GM18498 (cell line): ENCODE results near the gene FALEC.

Experiments used
- ATAC-seq: cut with Tn5 transposase; IDR thresholded peaks from one replicate; pipeline ENCODE4 v1.9.1; 2021; ENCODE audit warnings: mild to moderate bottlenecking, moderate library complexity; ENCODE audit not compliant: unreplicated experiment

FALEC gene

DNA sequence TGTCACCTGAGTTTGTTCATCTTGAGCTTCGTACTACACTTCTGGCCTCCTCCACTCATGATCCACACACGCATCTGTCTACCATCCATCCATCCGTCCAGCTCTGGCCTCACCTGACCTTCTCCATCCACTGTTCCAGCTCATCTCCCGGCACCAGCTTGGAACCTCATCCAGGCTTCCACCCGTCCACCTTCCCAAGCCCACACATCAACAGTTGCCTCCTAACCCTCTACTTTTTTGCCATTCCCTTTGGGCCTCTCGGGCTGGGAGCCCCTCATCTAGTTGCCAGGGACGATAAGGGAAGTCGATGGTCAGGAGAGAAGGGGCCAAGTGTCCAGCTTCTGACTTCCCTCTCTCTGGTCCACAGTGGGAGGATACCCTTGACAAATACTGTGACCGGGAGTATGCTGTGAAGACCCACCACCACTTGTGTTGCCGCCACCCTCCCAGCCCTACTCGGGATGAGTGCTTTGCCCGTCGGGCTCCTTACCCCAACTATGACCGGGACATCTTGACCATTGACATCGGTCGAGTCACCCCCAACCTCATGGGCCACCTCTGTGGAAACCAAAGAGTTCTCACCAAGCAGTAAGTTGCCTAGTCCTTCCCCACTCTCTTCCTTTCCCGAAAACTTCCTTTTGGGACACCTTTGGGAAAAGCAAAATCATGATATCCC lies 3.4 kb upstream of the FALEC start:
- no peak for ATAC-seq

DNA sequence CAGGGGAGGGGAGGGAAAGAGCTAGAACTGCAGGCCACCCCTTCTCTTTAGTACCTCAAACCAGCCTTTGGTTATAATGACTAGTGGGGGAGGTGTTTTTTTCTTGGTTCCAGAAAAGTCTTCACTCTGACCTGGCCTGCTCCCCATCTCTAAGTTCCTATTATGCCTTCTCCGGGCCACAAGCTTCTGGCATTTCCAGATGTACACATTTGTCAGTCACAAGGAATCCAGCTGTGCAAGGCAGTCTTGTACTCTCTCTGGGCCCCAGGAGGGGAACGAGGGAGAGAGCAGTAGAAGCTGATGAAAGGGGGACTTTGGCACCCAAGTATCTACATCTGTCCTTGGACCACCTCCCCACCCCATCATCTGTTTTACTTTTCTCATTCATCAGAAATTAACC lies 2.7 kb upstream of the FALEC start:
- ATAC-seq = no peak

DNA sequence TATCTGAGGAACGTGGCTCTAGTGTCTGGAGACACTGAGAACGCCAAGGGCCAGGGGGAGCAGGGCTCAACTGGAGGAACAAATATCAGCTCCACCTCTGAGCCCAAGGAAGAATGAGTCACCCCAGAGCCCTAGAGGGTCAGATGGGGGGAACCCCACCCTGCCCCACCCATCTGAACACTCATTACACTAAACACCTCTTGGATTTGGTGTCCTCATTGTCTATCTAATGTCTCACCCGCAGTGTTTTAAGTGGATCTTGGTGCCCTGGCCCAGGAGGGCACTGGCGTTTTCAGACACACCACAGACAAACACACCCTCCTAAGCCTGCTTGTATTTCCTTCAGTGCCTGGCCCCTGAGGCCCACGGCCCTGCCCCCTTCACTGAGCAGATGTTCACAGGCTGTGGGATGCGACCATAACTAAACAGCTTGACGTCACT lies 2.2 kb upstream of the FALEC start:
- ATAC-seq = no peak

DNA sequence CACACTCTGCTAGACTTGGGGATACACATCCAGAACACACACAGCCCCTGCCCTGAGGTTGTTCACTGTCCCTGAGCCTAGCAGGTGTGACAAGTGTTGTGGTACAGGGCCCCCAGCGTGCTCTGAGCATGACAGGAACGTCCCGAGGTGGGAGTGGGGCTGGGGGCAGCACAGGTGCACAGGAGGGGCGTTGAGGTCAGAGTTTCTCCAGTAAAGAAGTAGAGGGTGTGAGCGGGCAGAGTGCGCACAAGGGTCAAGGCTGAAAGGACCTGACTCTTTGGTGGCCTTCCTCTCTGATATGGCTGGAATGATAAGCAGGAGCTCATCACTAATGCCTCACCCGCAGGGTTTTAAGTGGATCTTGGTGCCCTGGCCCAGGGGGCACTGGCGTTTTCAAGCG lies 1.3 kb upstream of the FALEC start:
- no peak for ATAC-seq

DNA sequence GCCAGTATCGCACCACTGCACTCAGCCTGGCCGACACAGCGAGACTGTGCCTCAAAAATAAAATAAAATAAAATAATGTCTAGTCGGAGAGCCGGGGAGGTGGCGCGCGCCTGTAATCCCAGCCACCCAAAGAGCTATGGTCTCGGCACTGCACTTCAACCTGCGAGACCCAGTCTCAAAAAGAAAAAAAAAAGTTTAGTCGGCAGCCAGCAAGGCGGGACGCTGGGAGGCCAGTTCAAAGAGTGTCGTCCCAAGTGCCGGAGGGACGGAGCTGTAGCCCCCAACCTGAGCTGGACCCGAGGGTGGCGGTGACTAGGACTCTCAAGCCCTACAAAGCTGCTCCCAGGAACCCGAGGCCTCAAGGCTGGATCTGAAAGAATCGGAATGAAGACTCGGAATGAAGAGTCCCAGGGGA lies 632 bp upstream of the FALEC start:
- peak; percentile 4 for ATAC-seq

DNA sequence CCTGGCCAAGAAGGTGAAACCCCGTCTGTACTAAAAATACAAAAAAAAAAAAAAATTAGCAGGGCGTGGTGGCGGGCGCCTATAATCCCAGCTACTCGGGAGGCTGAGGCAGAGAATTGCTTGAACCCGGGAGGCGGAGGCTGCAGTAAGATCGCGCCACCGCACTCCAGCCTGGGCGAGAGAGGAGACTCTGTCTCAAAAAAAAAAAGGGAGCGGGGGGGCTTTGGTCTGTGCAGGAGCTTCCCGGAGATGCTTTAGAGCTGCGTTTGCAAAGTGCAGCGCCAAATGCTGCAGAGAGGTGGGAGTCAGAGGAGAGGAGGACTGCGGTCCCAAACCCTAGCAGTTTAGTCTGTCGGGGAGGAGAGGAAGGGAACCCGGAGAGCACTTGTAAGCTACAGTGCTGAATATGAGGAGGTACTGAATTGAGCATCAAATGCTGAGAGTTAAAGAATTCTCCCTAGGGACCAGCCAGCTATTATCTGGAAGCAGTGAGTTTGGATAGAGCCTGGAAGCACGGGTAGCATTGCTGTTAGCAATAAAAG lies 569 bp downstream of the FALEC start:
- no peak for ATAC-seq

DNA sequence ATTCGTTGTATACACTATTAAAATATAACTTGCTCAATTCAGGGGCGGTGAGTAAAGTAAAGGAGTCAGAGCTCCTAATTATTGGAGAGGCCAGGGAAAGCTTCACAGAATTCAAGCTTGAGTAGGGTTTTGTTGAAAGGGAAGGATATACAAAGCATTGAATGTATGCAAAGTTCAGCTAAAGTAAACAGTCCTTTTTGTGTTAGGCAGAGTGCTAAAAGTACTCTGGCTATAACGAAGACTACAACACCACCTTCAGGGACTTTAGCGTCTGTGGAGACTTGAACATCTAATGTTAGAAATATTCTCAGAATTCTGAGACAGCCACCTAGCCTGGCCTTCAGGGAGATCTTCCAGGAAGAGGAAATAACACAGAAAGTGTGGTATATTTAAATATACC lies 1.1 kb downstream of the FALEC start:
- ATAC-seq = no peak

DNA sequence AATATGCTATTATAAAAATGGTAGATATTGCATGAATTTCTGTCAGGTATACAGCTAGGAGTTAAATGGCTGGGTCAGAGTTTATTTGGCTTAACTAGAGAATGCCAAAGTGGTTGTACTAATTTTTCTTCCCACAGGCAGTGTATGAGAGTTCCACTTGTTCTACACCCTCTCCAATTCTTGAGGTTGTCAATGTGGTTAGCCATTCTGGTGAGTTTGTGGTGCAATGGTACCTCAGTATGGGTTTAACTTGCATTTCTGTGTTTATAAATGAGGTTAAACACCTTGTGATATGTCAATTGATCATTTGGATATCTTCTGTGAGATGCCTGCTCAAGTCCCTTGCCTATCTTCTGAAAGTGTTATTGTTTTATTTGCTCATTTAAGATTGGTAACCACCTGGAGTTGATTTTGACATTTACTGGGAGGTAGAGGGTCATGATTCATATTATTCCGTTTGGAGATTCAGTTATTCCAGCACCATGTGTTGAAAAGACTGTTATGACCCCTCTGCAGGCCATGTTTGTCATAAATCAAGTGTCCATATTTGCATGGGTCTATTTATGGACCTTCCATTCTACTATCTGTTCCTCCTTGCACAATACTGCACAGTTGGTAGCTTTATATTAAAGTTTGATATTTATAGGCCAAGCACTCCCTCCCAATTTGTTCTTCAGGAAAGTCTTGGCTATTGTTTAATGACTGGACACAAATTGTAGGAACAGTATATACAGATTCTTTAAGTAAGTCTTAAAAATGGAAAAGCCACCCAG lies 5.8 kb downstream of the FALEC start:
- ATAC-seq = no peak

DNA sequence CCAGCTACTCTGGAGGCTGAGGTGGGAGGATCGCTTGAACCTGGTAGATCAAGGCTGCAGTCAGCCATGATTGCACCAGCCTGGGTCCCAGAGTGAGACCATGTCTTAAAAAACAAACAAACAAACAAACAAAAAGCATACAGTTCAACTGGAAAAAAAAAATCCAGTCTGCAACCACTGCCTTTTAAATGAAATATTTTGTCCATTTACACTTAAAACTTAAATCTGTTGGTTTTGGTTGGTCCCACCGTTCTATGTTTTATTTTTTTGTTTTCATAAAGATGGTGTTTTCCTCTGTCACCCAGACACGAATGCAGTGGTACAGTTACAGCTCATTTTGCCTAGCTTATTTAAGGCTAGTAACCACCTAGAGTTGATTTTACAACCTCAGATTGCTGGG lies 9.8 kb downstream of the FALEC start:
- ATAC-seq = no peak

DNA sequence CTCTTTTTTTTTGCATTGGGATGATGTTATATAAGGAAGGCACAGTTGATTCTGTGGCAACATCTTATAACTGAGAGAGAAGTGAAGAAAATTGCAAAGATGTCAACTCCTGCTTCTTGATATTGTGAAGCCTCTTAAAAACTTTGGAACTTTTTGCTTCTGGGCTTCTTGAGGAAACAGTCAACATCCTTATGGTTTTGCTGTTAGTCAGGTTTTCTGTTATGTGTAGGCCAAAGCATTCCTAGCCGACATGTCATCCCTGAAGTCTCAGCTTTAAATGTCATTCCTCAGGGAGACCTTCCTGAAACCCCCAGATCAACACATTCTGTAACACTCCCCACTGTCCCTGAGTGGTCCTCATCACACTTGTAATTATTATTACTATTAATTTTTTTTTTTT lies 12.6 kb downstream of the FALEC start:
- no peak for ATAC-seq

DNA sequence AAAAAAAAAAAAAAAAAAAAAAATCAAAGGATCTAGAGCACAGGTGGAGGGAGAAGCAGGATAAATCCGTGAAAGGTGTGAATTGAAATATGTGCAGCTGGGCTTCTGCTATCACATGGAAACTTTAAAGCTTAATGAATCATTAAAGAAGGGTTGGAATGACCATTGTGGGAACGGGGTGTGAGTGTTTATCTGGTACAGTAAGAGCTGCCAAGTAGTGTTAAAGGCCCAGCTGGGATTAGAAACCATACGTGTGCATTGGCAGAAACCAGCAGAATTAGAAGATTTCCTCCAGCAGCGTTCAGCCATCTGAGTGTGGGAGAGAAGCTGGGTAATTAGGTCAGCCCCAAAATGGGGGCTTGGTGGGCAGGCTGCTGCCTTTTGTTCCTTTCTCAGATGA lies 13.5 kb downstream of the FALEC start:
- no peak for ATAC-seq

DNA sequence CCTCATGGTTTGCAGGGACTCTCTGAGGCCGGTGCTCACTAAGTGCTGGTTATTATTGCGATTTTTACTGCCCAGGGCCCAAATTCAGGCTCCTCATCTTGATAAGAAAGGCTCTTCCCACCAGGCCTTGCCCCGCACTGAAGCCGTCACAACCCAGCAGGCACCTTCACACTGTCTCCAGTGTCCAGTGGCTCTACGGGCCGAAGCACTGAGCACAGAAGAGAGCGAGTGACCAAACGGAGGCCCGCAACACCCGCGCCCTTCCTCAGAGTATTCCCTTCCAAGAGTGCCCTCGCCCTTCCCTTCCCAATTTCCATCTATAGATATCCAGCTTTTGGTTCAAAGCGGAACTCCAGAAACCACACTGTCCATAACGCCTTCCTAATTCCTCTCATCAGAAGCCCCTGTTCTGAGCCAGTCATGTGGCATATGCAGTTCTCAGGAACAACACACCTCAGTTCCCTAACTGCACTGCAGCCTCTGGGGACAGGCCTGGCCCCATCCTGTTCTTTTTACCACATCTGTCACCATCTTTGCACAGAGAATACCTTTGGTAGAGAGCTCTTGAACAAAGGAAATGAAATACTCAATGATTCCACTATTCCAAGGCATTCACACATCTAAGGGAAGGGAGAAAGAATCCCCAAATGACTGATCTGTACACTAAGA lies 15.1 kb downstream of the FALEC start:
- no peak for ATAC-seq

DNA sequence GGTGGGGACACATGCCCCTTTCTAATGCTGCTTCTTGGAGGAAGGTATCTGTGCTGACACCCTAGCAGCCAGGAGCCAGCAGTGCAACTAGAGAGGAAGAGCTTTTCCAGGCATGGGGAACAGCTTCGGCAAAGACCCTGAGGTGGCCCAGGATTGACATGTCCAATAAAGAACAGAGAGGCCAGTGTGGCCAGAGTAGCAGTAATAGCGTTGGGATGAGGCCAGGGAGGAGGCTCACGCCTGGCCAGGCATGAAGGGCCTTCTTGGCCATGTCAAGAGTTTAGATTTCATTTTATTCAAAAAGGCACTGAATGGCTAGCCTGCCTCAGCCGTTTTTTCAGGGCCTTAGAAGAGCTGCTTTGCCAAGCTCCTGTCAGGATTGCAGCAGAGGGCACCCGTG lies 17.3 kb downstream of the FALEC start:
- no peak for ATAC-seq

DNA sequence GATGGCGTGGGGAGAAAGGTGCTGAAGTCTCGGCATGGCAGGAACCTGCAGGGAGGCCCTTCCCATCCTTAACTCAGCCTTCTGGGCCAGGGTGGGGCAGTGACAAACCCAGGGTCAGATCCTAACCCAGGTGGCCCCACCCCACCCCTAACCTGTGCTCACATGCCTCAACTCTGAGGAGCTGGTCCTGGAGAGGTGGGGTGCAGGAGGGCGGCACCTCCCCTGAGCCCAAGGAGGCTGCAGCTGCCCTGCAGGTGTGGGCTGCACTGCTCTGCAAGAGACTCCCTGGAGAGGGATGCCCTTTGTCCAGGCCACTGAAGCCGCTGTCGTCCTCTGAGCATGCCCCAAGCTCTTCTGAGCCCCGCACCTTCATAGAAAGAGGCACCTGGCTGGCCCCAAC lies 18.4 kb downstream of the FALEC start:
- no peak for ATAC-seq

DNA sequence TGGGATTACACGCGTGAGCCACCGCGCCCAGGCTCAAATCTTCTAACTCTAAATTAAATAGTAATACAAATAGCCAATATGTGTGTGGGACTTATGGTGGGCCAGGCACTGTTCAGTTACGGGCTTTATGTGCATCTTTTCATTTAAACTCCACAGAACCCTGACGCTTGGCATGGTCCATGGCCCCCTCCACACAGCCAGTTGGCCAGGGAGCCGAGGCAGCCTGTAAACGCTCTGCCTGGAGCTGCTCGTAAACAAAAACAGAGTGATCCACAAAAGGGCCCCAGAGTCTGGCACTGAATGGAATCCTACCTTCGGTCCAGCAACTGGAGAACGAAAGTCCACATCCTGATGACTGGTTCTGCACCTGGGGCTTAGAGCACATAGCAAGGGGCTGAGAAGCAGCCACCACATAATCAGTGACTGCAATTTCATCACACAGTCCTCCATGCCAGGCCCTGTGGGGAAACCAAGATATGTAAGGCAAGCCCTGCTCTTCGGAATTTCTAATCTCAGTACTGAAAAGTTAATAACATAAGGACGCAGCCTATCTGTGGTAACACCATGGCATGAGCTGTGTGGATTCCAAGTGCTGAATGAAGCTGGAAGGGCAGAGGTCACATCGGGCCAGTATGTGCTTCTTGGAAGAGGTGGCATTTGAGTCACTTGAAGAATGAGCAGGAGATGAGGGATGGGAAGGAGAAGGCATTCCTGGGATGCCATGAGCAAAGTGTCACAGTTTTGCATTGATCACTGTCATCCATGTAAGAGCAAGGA lies 20.1 kb downstream of the FALEC start:
- no peak for ATAC-seq

DNA sequence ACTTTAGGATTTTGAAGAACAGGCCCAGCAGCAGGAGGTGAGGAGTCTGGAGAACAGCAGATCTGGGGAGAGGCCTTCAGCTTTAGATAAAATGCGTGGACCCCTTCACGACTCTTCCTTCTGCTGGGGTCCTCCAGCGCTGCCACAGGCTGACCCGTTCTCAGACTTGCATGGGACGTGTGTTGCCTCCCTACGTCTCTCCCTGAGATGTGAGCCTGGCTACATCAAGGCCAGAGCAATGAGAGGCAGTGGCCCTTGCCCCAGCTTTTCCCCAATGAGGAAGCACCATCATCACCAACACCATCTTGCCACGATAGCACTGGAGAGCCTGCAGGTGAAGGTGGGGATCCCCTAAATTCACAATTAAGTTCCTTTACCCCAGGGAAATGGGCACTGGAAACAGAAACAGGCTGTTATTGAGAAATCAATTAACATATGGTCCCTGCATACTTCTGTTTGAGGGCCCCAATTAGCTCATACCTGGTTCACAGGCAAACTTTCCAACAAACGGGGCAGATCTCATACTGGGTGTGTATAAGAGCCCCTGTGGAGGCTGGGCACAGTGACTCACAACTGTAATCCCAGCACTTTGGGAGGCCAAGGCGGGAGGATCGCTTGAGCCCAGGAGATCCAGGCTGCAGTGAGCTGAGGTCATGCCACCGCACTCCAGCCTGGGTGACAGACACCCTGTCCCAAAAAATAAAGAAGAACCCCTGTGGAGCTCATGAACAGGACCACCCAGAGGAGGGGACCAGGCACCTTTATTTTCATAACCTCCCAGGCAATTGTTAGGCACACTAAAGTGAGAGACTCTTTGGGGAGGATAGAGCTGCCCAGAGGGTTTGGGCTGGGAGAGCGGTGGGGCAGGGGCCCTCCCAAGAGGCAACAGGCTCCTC lies 21.5 kb downstream of the FALEC start:
- no peak for ATAC-seq

DNA sequence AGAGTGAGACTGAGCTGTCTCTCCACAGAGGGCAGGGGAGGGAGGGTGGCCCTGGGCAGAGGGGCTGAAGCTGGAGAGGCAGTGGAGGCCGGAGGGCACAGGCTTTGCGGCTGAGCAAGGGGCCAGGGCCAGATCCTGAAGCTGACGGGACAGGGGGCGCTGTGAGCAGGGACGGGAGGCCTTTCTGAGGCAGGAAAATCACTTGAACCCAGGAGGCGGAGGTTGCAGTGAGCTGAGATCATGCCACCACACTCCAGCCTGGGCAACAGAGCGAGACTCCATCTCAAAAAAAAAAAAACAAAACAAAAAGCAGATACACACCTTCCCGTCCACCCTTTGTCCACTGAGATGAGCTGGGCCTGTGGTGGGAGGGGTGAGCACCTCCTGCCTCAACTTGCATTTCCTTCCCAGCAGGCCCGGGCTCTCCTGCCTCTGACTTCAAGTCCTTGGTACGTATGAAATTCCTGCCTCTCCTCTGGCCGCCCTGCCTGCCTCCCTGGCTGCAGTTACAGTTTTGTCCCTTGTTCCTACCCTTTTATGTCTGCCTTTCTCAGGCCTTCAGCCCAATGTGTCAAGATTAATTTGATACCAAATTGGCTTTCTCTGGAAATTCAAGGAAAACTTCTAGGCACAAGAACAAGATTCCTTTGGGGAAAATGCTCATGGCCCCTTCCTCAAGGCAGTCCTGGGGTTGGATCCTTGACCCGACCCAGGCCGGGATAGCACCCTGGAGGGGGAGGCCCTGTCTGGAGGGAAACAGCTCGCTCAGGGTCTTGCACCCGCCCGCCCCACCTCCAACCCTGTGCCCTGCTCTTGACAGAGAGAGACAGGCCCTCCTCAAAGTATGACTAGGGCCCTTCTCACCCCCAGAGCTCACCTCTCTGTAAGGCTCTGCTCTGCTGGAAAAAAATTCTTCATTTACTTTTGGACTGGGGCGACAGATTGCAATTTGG lies 22.5 kb downstream of the FALEC start:
- no peak for ATAC-seq

DNA sequence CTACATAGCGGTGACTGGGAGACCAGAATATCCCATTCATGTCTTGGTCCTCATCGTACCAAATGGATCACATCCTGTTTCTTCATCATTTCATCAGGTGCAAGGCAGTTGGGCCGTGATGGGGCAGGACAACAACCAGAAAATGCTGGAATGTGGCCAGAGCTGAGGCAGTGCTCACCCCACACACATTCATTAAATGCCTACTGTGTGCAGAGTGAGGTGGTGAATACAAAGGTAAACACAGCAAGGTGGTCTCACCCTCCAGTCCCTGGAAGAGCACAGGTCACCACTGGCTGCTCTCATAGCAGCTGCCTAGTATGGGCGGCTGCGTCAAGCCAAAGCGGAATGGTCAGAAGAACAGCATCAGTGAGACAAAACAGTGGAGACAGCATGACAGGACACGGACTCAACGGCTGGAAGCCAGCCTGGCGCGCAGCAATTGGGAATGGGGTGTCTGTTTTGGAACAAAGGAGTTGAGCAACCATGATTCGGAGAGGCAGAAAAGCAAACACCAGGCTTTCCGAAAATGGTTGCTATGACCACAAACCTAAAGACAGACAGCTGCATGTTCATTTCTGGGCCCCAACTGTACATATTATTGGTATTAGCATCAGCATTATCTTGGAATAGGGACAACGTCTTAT lies 28.1 kb downstream of the FALEC start:
- no peak for ATAC-seq
